Stimulated activated CD8-positive, alpha-beta memory T cell treated with anti-CD3 and anti-CD28 coated beads, Interleukin-2, amount 100 ng/mL, for 1 hour (primary cell): ENCODE measurements around the gene PARK7.
A peak's percentile ranks its signal among the peaks of the same experiment; 100 is the strongest.
"Not testable (repeated sequence)": the region's sequence is repeated elsewhere in the genome, so short reads cannot be mapped to it uniquely, and the experiment has no call there.

ENCODE experiments used
- DNase-seq, 2 donors: peaks; one replicate each; pipeline ENCODE4 v3.0.0-alpha.2; 2020; ENCODE audit warnings: low read depth in 2 of 2

Gene PARK7

GRCh38 chr1:7943251-7943650 lies 18.3 kb upstream of the PARK7 start:
- DNase-seq: no peak

- DNase-seq: no peak
Measured at GRCh38 chr1:7948960-7949359, 12.6 kb upstream of the PARK7 start.

GRCh38 chr1:7952791-7953190 lies 8.7 kb upstream of the PARK7 start:
- DNase-seq: not testable (repeated sequence)

GRCh38 chr1:7953850-7954609 lies 7.5 kb upstream of the PARK7 start:
- DNase-seq: peak; percentile 62

- DNase-seq: no peak
Measured at GRCh38 chr1:7954683-7955082, 6.8 kb upstream of the PARK7 start.

- DNase-seq: no peak
Measured at GRCh38 chr1:7956218-7957032, 5.1 kb upstream of the PARK7 start.

GRCh38 chr1:7960165-7960564 lies 1.3 kb upstream of the PARK7 start:
- DNase-seq: no peak

GRCh38 chr1:7960867-7961215 lies 670 bp upstream of the PARK7 start:
- no peak for DNase-seq

- DNase-seq: no peak
Measured at GRCh38 chr1:7962014-7962335, 464 bp downstream of the PARK7 start.

- no peak for DNase-seq
Measured at GRCh38 chr1:7962636-7963377, 1.3 kb downstream of the PARK7 start.

GRCh38 chr1:7963378-7963730 lies 1.8 kb downstream of the PARK7 start:
- DNase-seq: not testable (repeated sequence)

GRCh38 chr1:7963841-7964240 lies 2.3 kb downstream of the PARK7 start:
- not testable (repeated sequence) for DNase-seq

GRCh38 chr1:7964476-7964875 lies 3.0 kb downstream of the PARK7 start:
- no peak for DNase-seq

GRCh38 chr1:7967196-7967595 lies 5.7 kb downstream of the PARK7 start:
- no peak for DNase-seq

GRCh38 chr1:7967651-7968050 lies 6.1 kb downstream of the PARK7 start:
- no peak for DNase-seq

- no peak for DNase-seq
Measured at GRCh38 chr1:7970246-7970645, 8.7 kb downstream of the PARK7 start.

- no peak for DNase-seq
Measured at GRCh38 chr1:7971024-7971423, 9.5 kb downstream of the PARK7 start.

- DNase-seq: no peak
Measured at GRCh38 chr1:7972285-7972684, 10.8 kb downstream of the PARK7 start.

GRCh38 chr1:7973086-7973485 lies 11.6 kb downstream of the PARK7 start:
- DNase-seq: no peak

- no peak for DNase-seq
Measured at GRCh38 chr1:7975212-7975865, 13.8 kb downstream of the PARK7 start.

GRCh38 chr1:7980984-7981383 lies 19.5 kb downstream of the PARK7 start:
- no peak for DNase-seq

- no peak for DNase-seq
Measured at GRCh38 chr1:7983086-7983778, 21.7 kb downstream of the PARK7 start.
